IPS-11a (cell line): ENCODE results near the gene KCNQ5.
"Not testable (repeated sequence)": the region's sequence is repeated elsewhere in the genome, so short reads cannot be mapped to it uniquely, and the experiment has no call there.

Experiments
- H3K4me3 ChIP-seq: one replicate; pipeline ENCODE4 v1.5.1; 2013; ENCODE audit warnings: low read depth, low read length, control low read depth

KCNQ5 gene

GRCh38 chr6:73227606-73228255 is 605.9 kb downstream of the KCNQ5 start:
- H3K4me3 ChIP-seq = no peak overlapping the region

GRCh38 chr6:73231986-73232391 is 610.1 kb downstream of the KCNQ5 start:
- H3K4me3 ChIP-seq = no peak overlapping the region

DNA sequence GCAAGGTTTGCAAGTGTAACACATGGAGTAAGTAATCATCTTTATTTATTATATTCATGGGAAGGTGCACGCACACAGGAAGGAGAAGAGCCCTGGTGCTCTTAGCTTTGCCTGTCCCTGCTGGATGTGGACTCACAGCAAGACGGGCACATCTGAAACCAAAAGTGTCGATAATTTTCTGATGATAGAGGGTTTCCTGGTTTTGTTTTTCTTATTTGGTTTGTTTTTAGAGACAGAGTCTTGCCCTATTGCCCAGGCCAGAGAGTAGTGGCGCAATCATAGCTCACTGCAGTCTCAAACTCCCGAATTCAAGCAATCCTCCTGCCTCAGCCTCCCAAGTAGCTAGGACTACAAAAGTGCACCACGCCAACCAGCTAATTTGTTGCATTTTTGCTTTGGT is 611.2 kb downstream of the KCNQ5 start:
- no peak overlapping the region for H3K4me3 ChIP-seq

DNA sequence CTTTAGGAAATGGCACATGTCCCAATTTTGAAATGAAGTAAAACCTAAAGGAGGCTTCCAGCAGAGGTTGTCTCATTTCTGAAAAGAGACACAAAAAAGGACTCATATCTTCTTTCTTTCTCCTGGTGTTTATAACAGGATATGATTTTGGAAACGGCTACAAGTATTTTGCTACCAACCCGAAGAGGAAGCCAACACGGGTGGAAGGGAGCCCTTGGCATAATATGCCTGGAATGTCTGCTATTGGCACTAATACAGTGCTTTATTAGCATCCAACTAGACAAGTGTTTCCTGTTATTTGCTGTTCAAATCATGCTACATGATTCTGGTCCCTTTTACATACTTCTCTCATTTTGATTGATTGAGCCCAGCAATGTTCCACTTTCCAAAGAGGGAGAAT is 612.1 kb downstream of the KCNQ5 start:
- H3K4me3 ChIP-seq = not testable (repeated sequence)

DNA sequence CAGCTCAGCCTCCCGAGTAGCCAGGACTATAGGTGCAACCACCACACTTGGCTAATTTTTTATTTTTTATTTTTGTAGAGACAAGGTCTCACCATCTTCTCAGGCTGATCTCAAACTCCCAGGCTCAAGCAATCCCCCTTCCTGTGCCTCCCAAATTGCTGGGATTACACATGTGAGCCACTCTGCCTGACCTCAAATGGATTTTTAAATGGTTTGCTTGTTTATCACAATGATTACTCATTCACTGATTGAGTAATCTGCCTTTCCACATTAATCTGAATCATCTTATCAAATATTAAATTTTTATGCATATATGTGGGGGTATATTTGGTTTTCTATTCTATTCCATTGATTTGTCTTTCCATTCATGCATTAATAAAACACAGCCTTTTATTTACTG is 612.9 kb downstream of the KCNQ5 start:
- H3K4me3 ChIP-seq = no peak overlapping the region

GRCh38 chr6:73236144-73236750 is 614.4 kb downstream of the KCNQ5 start:
- no peak overlapping the region for H3K4me3 ChIP-seq

DNA sequence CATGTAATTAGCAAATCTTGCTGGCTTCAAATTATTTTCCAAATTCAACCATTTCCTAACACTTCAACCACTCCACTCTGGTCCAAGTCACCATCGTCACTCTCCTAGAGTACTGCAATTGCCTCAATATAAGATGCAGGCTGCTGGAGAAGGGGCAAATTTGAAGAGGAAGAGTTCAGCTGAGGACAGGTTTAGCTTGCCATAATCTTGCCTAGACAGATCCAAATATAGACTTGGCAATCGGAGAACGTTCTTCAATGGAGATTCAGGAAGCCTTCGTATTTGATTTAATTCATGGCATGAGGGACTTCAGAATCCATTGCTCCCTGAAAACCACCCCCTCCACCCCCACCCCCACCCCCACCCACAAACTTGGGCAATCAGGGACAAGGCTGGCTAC is 618.9 kb downstream of the KCNQ5 start:
- no peak overlapping the region for H3K4me3 ChIP-seq

DNA sequence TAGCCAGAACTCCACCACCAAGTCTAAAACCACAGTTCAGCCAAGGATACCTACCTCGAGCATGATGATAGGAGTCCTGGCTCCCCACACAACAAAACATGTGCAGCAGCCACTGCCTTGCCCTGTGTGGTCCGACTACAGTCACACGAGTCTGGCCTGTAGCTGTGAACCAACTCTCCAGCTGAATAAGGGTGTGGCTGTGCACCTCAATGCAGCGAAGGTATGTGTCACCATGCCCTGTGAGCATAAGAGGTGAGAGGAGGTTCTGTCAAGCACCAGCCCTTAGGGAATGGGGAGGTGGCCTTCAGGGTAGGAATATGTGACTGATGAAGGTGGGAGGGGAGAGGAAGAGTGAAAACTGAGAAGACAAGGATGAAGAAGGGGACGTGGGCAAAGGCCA is 620.1 kb downstream of the KCNQ5 start:
- H3K4me3 ChIP-seq = no peak overlapping the region
